ENCODE measurements around the gene MYH7. TPM values are rescaled to one million over a fixed set of nuclear protein-coding genes. Genes with fewer than 3 reads are reported as not detected.
"Not testable (repeated sequence)": the region's sequence is repeated elsewhere in the genome, so short reads cannot be mapped to it uniquely, and the experiment has no call there.

The MYH7 gene
- total RNA-seq, 1 donor from 2014 or later = not detected

GRCh38 chr14:23386999-23387398, 48.5 kb downstream of the MYH7 start:
- peaks cover 5% of the 10 kb centered on the region for H3K9me3 Mint-ChIP-seq (ENCODE audit: unreplicated experiment)
- DNase-seq = no peak
- H3K36me3 Mint-ChIP-seq (ENCODE audit: unreplicated experiment) = peaks cover 9% of the 10 kb centered on the region
- no peak overlapping the region for H3K27ac Mint-ChIP-seq (ENCODE audit: unreplicated experiment)
- TF ChIP-seq CTCF (IDR thresholded peaks at IDR 0.05; ENCODE audit: partially characterized antibody, unreplicated experiment) = no peak
- no peak overlapping the region for H3K4me3 Mint-ChIP-seq (ENCODE audit: unreplicated experiment)
- H3K27me3 Mint-ChIP-seq (ENCODE audit: unreplicated experiment) = peaks cover 15% of the 10 kb centered on the region
- peaks cover 4% of the 10 kb centered on the region for H3K4me1 Mint-ChIP-seq (ENCODE audit: low read depth, unreplicated experiment)

GRCh38 chr14:23386266-23386657, 49.2 kb downstream of the MYH7 start:
- not testable (repeated sequence) for H3K4me3 Mint-ChIP-seq (ENCODE audit: unreplicated experiment); H3K27ac Mint-ChIP-seq (ENCODE audit: unreplicated experiment); DNase-seq; H3K9me3 Mint-ChIP-seq (ENCODE audit: unreplicated experiment); H3K36me3 Mint-ChIP-seq (ENCODE audit: unreplicated experiment); H3K4me1 Mint-ChIP-seq (ENCODE audit: low read depth, unreplicated experiment)
- peaks cover 15% of the 10 kb centered on the region for H3K27me3 Mint-ChIP-seq (ENCODE audit: unreplicated experiment)

GRCh38 chr14:23385642-23386265, 49.7 kb downstream of the MYH7 start:
- Mint-ChIP-seq H3K27me3 (ENCODE audit: unreplicated experiment) (peaks cover 15% of the 10 kb centered on the region), H3K27ac (ENCODE audit: unreplicated experiment) (peak overlapping the region; percentile 22)

GRCh38 chr14:23385244-23385641, 50.2 kb downstream of the MYH7 start:
- no peak for DNase-seq
- Mint-ChIP-seq H3K27ac (ENCODE audit: unreplicated experiment) (no peak overlapping the region), H3K9me3 (ENCODE audit: unreplicated experiment) (peaks cover 5% of the 10 kb centered on the region), H3K4me3 (ENCODE audit: unreplicated experiment) (no peak overlapping the region), H3K27me3 (ENCODE audit: unreplicated experiment) (peaks cover 15% of the 10 kb centered on the region), H3K4me1 (ENCODE audit: low read depth, unreplicated experiment) (peaks cover 19% of the 10 kb centered on the region), H3K36me3 (ENCODE audit: unreplicated experiment) (peaks cover 9% of the 10 kb centered on the region)
- no peak for TF ChIP-seq CTCF (IDR thresholded peaks at IDR 0.05; ENCODE audit: partially characterized antibody, unreplicated experiment)

More at GRCh38 chr14:23385642-23386265, 49.7 kb downstream of the MYH7 start:
- peaks cover 5% of the 10 kb centered on the region for H3K9me3 Mint-ChIP-seq (ENCODE audit: unreplicated experiment)
- H3K4me3 Mint-ChIP-seq (ENCODE audit: unreplicated experiment) = no peak overlapping the region
- DNase-seq = no peak
- H3K36me3 Mint-ChIP-seq (ENCODE audit: unreplicated experiment) = peaks cover 9% of the 10 kb centered on the region
- no peak for TF ChIP-seq CTCF (IDR thresholded peaks at IDR 0.05; ENCODE audit: partially characterized antibody, unreplicated experiment)
- H3K4me1 Mint-ChIP-seq (ENCODE audit: low read depth, unreplicated experiment) = peaks cover 14% of the 10 kb centered on the region

GRCh38 chr14:23384364-23385080, 50.9 kb downstream of the MYH7 start:
- H3K36me3 Mint-ChIP-seq (ENCODE audit: unreplicated experiment) = peaks cover 9% of the 10 kb centered on the region
- no peak for TF ChIP-seq CTCF (IDR thresholded peaks at IDR 0.05; ENCODE audit: partially characterized antibody, unreplicated experiment)
- H3K9me3 Mint-ChIP-seq (ENCODE audit: unreplicated experiment) = peaks cover 5% of the 10 kb centered on the region
- DNase-seq = no peak
- H3K27me3 Mint-ChIP-seq (ENCODE audit: unreplicated experiment) = peaks cover 15% of the 10 kb centered on the region
- H3K27ac Mint-ChIP-seq (ENCODE audit: unreplicated experiment) = no peak overlapping the region
- H3K4me3 Mint-ChIP-seq (ENCODE audit: unreplicated experiment) = no peak overlapping the region
- H3K4me1 Mint-ChIP-seq (ENCODE audit: low read depth, unreplicated experiment) = peaks cover 22% of the 10 kb centered on the region

Measured in glutamatergic neuron (in vitro differentiated cells).